Prostate gland (tissue), 1 donor: ENCODE measurements around the gene ANKS1B.

Source experiments
- POLR2A ChIP-seq: fragments of 450-650 bp; IDR thresholded peaks from one replicate; pipeline ENCODE4 v1.6.1; 2016; ENCODE audit warnings: antibody characterized with exemption, mild to moderate bottlenecking
- POLR2AphosphoS5 ChIP-seq: sonication (generic); formaldehyde crosslinking; IDR thresholded peaks from one replicate; pipeline ENCODE4 v1.6.1; 2017; ENCODE audit warnings: antibody characterized with exemption

DNA sequence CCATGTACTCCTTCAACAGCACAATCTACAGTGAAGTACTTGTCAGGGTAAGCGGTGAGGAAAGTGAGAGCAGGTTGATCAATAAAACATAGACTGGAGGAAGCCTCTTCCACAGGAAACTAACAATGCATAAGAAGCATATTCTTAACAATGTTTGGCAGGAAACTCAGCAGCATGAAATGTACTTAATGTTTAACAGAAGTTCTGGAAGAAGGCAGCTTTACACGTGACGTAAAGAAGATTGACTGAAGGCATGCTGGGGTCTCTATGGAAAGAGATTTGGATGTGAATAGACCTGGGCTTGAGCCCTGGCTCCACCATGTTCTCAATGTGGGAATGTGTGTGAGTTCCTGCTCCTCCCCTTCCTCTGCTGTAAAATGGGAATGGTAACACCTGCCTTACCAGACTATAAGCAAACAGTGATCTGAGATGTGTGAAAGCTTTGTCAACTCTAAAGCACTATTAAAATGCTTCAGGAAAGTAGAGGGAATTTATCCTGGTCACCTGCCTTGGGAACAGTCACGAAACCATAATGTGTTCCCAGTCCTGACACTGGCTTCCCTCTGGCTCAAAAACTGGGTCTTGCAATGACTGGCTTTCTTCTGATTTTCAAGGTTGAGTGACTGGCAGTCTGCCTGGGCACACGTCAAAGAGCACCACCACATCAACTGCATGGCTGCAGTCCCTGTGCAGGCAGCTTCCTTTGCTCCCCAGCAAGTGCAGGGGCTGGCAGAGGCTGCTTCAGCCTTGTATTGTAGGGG is 955.0 kb downstream of the ANKS1B start:
- TF ChIP-seq POLR2AphosphoS5, result peak; percentile 45
- no peak for TF ChIP-seq POLR2A
